ENCODE measurements around the gene RIPOR3.

RIPOR3 gene, protein sequence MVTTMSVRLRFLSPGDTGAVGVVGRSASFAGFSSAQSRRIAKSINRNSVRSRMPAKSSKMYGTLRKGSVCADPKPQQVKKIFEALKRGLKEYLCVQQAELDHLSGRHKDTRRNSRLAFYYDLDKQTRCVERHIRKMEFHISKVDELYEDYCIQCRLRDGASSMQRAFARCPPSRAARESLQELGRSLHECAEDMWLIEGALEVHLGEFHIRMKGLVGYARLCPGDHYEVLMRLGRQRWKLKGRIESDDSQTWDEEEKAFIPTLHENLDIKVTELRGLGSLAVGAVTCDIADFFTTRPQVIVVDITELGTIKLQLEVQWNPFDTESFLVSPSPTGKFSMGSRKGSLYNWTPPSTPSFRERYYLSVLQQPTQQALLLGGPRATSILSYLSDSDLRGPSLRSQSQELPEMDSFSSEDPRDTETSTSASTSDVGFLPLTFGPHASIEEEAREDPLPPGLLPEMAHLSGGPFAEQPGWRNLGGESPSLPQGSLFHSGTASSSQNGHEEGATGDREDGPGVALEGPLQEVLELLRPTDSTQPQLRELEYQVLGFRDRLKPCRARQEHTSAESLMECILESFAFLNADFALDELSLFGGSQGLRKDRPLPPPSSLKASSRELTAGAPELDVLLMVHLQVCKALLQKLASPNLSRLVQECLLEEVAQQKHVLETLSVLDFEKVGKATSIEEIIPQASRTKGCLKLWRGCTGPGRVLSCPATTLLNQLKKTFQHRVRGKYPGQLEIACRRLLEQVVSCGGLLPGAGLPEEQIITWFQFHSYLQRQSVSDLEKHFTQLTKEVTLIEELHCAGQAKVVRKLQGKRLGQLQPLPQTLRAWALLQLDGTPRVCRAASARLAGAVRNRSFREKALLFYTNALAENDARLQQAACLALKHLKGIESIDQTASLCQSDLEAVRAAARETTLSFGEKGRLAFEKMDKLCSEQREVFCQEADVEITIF

DNA sequence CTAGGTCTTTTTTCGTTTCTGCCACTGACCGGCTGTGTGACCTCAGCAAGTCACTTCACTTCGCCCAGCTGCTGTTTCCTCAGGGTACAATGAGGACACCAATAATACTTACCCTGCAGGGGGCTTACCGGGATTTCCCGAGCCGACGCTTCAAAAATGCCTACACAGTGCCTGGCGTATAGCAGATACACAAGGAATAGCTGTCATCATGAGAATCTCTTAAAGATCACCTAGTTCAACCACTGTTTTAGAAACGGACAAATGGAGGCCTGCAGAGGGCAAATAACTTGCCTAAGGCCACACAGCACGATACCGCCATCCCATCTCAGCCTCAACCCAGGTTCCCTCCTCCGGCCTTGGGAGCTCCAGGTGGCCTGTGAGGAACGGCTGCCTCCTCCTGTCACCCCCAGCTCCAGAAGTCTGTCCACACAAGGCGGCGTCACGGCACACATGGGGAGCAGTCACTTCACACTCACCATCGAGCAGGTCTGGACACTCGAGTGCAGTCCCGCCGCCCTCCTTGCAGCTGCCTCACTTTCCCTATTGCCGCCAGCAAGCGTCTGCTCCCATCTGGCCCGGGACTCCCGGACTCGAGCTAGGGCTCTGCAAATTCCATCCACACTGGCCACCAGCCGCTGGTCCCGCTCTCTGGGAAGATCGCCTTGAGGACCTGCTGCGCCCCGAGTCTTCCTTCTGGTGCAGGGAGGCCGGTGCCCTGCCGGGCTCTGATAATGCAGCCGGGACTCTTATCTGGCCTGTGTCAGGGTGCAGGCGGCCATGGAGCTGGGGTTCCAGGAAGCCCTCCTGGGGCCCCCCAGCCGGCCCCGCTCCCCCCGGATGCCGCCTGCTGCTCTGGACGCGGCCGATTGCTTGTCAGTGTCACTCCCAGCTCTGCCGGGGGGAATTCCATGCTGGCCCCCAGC lies at the start of gene RIPOR3:
RIPOR3 (minus strand) TSS at position 893 of the 923 bp plus-strand sequence; CDS start at position 479, 414 bp downstream.
- Mint-ChIP-seq H3K4me3 (peak within 1 kb of the TSS; percentile 60), H3K27ac (no peak within 1 kb of the TSS), H3K27me3 (peaks cover 26% of the 10 kb centered on the region)

DNA sequence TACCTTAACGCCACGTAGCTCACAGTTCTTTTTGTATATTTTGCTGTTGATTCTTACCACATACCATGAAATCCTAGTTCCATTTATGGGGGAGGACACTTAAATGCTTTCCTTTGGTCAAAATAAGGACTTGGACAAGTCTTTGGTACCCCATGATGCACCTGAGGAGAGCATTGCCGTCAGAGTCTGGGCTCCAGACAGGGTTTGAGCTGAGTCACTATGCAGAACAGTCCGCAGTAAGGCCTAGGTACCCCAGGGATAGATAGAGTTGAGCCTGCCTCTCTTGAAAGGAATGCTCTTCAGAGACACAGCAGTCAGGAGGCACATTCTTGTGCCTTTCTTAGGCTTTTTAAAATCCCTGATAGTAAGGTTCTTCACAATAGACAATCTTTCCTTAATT lies 46.0 kb upstream of the RIPOR3 start:
- H3K9me3 Mint-ChIP-seq (ENCODE audit: low read depth) = no peaks in the 10 kb centered on the region
- peaks cover 33% of the 10 kb centered on the region for H3K4me1 Mint-ChIP-seq (ENCODE audit: low read depth)
- H3K36me3 Mint-ChIP-seq = peaks cover 2% of the 10 kb centered on the region
- H3K27ac Mint-ChIP-seq = no peak overlapping the region
- H3K4me3 Mint-ChIP-seq = no peak overlapping the region
- H3K27me3 Mint-ChIP-seq = no peaks in the 10 kb centered on the region

More for the DNA sequence above, at the start of gene RIPOR3:
- peaks cover 21% of the 10 kb centered on the region for H3K4me1 Mint-ChIP-seq (ENCODE audit: low read depth)
- no peaks in the 10 kb centered on the region for H3K9me3 Mint-ChIP-seq (ENCODE audit: low read depth)
- H3K36me3 Mint-ChIP-seq = no peaks in the 10 kb centered on the region

DNA sequence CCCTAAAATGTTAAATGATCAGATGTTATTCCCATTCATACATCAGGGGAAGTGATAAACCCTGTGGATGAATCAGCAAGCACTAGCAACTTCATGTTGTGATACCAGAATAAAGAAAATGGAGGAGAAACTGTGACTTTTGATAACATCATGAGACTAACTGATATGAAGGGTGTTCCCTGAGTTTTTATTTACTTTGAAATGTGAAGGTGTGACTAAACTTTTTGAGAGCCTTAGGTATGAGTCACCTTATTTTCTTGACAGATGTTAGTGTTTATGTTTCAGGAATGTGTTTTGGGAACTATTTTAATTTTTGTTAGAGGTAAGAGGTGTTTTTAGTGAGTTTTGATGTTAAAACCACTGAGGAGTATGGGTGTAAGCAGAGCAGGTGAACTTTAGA lies 44.5 kb upstream of the RIPOR3 start:
- Mint-ChIP-seq H3K27me3 (no peaks in the 10 kb centered on the region), H3K4me1 (ENCODE audit: low read depth) (peaks cover 32% of the 10 kb centered on the region), H3K36me3 (no peaks in the 10 kb centered on the region), H3K9me3 (ENCODE audit: low read depth) (no peaks in the 10 kb centered on the region), H3K4me3 (no peak overlapping the region), H3K27ac (peak overlapping the region; percentile 18)

DNA sequence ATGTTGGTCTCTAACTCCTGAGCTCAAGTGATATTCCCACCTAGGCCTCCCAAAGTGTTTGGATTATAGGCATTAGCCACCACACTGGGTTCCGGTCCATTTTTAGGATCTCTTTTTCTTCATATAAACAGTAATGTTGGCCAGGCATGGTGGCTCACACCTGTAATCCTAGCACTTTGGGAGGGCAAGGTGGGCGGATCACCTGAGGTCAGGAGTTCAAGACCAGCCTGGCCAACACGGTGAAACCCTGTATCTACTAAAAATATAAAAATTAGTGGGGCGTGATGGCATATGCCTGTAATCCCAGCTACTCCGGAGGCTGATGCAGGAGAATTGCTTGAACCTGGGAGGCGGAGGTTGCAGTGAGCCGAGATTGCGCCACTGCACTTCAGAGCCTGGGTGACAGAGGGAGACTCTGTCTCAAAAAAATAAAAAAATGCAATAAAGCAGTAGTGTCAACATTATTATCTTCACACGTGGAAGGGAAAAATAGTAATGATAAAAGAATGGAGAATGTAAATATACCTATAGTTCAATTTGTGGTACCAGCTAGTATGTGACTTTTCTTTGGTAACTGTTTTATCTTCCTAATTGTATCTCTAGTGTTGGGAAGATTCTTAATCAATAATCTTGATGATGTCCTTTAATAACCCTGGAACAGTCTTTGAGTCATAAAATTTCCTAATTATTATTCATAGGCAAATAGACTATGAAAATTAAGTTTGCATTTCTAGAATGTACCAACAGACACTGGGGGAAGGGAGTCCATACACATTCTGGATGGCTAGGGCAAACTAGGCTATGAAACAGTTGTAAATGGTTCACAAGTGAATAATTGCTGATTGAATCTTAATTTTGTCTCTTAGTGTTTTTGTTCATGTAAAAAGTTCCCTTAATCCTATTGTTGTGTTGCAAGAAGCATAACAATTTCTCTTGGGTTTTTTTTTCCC lies 43.7 kb upstream of the RIPOR3 start:
- no peaks in the 10 kb centered on the region for H3K36me3 Mint-ChIP-seq
- no peaks in the 10 kb centered on the region for H3K27me3 Mint-ChIP-seq
- H3K4me1 Mint-ChIP-seq (ENCODE audit: low read depth) = peaks cover 32% of the 10 kb centered on the region
- H3K4me3 Mint-ChIP-seq = no peak overlapping the region
- H3K9me3 Mint-ChIP-seq (ENCODE audit: low read depth) = no peaks in the 10 kb centered on the region
- H3K27ac Mint-ChIP-seq = no peak overlapping the region

- Mint-ChIP-seq H3K27ac (no peak overlapping the region), H3K36me3 (no peaks in the 10 kb centered on the region), H3K9me3 (ENCODE audit: low read depth) (no peaks in the 10 kb centered on the region), H3K4me1 (ENCODE audit: low read depth) (peaks cover 30% of the 10 kb centered on the region), H3K27me3 (no peaks in the 10 kb centered on the region), H3K4me3 (peak overlapping the region; percentile 8)
Observed at GRCh38 chr20:50733644-50734349, 42.5 kb upstream of the RIPOR3 start.

- Mint-ChIP-seq H3K4me1 (ENCODE audit: low read depth) (peaks cover 29% of the 10 kb centered on the region), H3K27ac (peak overlapping the region; percentile 61), H3K4me3 (peak overlapping the region; percentile 89), H3K27me3 (no peaks in the 10 kb centered on the region), H3K9me3 (ENCODE audit: low read depth) (no peaks in the 10 kb centered on the region), H3K36me3 (no peaks in the 10 kb centered on the region)
Observed at GRCh38 chr20:50731930-50732690, 40.8 kb upstream of the RIPOR3 start.

- Mint-ChIP-seq H3K4me3 (peak within 1 kb of the TSS; percentile 89), H3K27me3 (no peaks in the 10 kb centered on the region), H3K4me1 (ENCODE audit: low read depth) (peaks cover 27% of the 10 kb centered on the region), H3K9me3 (ENCODE audit: low read depth) (no peaks in the 10 kb centered on the region), H3K36me3 (no peaks in the 10 kb centered on the region), H3K27ac (peak within 1 kb of the TSS; percentile 84)
Observed at GRCh38 chr20:50731055-50731929, 40.0 kb upstream of the RIPOR3 start, which contains the start of gene PARD6B. PARD6B (plus strand) TSS chr20:50731580; CDS start chr20:50731787, 207 bp downstream.

DNA sequence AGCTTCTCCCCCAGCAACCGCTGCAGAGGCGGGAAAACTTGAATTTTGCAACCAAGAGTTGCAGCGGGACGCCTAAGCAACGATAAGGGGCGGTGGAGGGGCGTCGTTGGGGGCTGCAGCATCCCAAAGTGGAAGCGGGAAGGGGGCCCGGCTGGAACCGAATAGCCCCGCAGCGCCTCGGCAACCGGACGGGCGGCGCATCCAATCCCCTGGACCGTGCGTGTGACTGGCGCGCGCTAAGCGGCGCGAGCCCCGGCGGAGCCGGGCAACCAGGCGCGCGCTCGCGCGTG lies 39.4 kb upstream of the RIPOR3 start:
- no peak overlapping the region for H3K27ac Mint-ChIP-seq

GRCh38 chr20:50729901-50730764 lies 38.8 kb upstream of the RIPOR3 start:
- H3K36me3 Mint-ChIP-seq = no peaks in the 10 kb centered on the region
- H3K4me3 Mint-ChIP-seq = peak overlapping the region; percentile 89
- peaks cover 17% of the 10 kb centered on the region for H3K4me1 Mint-ChIP-seq (ENCODE audit: low read depth)
- H3K9me3 Mint-ChIP-seq (ENCODE audit: low read depth) = no peaks in the 10 kb centered on the region
- no peak overlapping the region for H3K27ac Mint-ChIP-seq
- H3K27me3 Mint-ChIP-seq = no peaks in the 10 kb centered on the region

More for the DNA sequence above, 39.4 kb upstream of the RIPOR3 start:
- Mint-ChIP-seq H3K4me3 (peak overlapping the region; percentile 89), H3K9me3 (ENCODE audit: low read depth) (no peaks in the 10 kb centered on the region), H3K4me1 (ENCODE audit: low read depth) (peaks cover 22% of the 10 kb centered on the region), H3K27me3 (no peaks in the 10 kb centered on the region), H3K36me3 (no peaks in the 10 kb centered on the region)

DNA sequence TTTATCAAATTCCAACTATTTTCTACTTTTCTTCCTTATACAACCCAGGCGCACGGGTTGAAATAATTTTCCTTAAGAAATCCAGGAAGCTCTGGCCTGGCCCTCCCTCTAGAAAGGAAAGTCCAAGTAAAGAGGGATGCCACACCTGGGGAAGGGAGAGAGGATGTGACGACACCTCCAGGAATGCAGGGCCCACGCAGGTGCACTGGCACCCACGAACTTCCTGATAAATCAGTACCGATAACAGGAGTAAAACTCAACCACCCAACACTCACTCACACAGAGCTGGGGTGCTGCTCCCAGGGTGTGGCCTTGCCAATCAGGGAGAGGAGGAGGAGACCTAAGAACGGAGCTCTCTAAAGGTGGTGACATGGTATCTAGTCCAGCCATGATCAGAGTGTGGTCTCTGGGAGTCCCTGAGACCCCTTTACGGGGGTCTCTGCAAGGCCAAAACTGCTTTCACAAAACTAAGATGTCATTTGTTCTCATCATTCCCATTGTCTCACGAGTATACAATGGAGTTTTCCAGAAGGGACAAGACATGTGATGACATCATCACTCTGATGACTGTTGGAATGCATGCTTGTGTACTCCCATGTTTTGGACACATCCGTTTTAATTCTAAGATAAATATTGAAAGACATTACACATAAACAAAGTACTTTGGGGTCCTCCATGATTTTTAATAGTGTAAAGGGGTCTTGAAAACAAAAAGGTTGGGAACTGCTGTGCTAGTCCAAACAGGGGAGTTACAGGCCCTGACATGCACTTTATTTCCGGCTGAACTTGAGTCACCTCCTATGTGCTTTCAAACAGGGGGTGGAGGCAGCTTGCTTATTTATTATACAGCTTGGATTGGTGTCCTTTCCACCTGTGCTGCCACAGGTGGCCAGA lies 37.9 kb upstream of the RIPOR3 start:
- Mint-ChIP-seq H3K36me3 (no peaks in the 10 kb centered on the region), H3K27ac (no peak overlapping the region), H3K4me3 (no peak overlapping the region), H3K4me1 (ENCODE audit: low read depth) (peaks cover 14% of the 10 kb centered on the region), H3K9me3 (ENCODE audit: low read depth) (no peaks in the 10 kb centered on the region), H3K27me3 (no peaks in the 10 kb centered on the region)
